ENCODE data around the gene GLYR1. TPM values are rescaled to one million over a fixed set of nuclear protein-coding genes. Genes with fewer than 3 reads are reported as not detected.
"Not testable (repeated sequence)": the region's sequence is repeated elsewhere in the genome, so short reads cannot be mapped to it uniquely, and the experiment has no call there.

GLYR1 gene
- total and polyA plus RNA-seq, 4 donors, result 18.1 to 50.2 (median 40.6) TPM

DNA sequence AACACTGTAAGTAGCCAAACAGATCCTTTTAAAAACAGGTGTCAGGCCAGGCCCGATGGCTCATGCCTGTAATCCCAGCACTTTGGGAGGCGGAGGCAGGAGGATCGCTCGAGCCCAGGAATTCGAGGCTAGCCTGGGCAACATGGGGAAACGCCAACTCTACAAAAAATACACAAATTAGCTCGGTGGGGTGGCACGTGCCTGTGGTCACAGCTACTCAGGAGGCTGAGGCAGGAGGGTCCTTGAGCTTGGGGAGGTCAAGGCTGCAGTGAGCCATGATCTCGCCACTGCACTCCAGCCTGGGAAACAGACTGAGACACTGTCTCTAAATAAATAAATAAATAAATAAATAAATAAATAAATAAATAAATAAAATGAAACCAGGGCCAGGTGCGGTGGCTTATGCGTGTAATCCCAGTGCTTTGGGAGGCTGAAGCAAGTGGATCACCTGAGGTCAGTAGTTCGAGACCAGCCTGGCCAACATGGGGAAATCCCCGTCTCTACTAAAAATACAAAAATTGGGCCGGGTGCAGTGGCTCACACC is 62.6 kb downstream of the GLYR1 start:
- not testable (repeated sequence) for DNase-seq (ENCODE audit: low spot score); H3K4me1 ChIP-seq (ENCODE audit: control insufficient read depth in 4 of 4, insufficient read depth in 4 of 4, low read length in 3 of 4); H3K4me3 ChIP-seq (ENCODE audit: low read depth in 1 of 3, low read length in 3 of 3); H3K27ac ChIP-seq (ENCODE audit: low read depth in 1 of 2, low read length in 2 of 2); H3K9ac ChIP-seq (ENCODE audit: low read depth in 1 of 2, low read length in 2 of 2); H3K9me3 ChIP-seq (ENCODE audit: control insufficient read depth in 4 of 4, low read length in 3 of 4); H3K36me3 ChIP-seq (ENCODE audit: control insufficient read depth in 4 of 4, insufficient read depth in 3 of 4, low read depth in 1 of 4, low read length in 3 of 4); H3K27me3 ChIP-seq (ENCODE audit: control insufficient read depth in 4 of 4, insufficient read depth in 4 of 4, low read length in 3 of 4)
- WGBS, result 96% methylated on average over 14 of the region's 14 CpGs

DNA sequence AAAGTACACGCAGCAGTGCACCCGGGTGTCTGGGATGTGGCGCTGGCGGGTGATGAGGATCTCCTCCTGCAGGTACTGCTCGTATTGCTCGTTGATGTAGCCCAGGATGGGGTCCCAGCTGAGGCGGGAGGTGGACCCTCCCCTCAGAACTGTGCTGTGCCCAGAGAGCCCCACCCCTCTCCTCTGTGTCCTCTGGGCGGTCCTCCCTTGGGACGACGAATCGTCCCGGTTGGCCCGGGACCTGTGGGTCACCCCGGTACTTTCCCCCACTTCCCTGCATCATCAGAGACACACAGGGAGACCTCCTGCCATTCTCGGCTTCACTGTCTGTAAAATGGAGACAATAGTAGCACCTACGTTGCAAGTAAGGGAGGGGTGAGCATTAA is 63.1 kb downstream of the GLYR1 start:
- H3K4me3 ChIP-seq (ENCODE audit: low read depth in 1 of 3, low read length in 3 of 3), result no peak overlapping the region
- no peak for DNase-seq (ENCODE audit: low spot score)
- no peaks in the 10 kb centered on the region for H3K36me3 ChIP-seq (ENCODE audit: control insufficient read depth in 4 of 4, insufficient read depth in 3 of 4, low read depth in 1 of 4, low read length in 3 of 4)
- H3K27me3 ChIP-seq (ENCODE audit: control insufficient read depth in 4 of 4, insufficient read depth in 4 of 4, low read length in 3 of 4), result no peaks in the 10 kb centered on the region
- TF ChIP-seq FOXA2 (IDR thresholded peaks at IDR 0.05) (no peak), SP1 (IDR thresholded peaks at IDR 0.05) (no peak), EGR1 (IDR thresholded peaks at IDR 0.05; ENCODE audit: low read depth in 2 of 2) (no peak), TAF1 (conservative IDR thresholded peaks at IDR 0.05) (no peak), YY1 (IDR thresholded peaks at IDR 0.05) (no peak), HNF4G (IDR thresholded peaks at IDR 0.05) (no peak), RXRA (IDR thresholded peaks at IDR 0.05) (no peak), NR2F2 (IDR thresholded peaks at IDR 0.05) (no peak), FOXA1 (IDR thresholded peaks at IDR 0.05) (no peak)
- TF ChIP-seq, protein P1, sequence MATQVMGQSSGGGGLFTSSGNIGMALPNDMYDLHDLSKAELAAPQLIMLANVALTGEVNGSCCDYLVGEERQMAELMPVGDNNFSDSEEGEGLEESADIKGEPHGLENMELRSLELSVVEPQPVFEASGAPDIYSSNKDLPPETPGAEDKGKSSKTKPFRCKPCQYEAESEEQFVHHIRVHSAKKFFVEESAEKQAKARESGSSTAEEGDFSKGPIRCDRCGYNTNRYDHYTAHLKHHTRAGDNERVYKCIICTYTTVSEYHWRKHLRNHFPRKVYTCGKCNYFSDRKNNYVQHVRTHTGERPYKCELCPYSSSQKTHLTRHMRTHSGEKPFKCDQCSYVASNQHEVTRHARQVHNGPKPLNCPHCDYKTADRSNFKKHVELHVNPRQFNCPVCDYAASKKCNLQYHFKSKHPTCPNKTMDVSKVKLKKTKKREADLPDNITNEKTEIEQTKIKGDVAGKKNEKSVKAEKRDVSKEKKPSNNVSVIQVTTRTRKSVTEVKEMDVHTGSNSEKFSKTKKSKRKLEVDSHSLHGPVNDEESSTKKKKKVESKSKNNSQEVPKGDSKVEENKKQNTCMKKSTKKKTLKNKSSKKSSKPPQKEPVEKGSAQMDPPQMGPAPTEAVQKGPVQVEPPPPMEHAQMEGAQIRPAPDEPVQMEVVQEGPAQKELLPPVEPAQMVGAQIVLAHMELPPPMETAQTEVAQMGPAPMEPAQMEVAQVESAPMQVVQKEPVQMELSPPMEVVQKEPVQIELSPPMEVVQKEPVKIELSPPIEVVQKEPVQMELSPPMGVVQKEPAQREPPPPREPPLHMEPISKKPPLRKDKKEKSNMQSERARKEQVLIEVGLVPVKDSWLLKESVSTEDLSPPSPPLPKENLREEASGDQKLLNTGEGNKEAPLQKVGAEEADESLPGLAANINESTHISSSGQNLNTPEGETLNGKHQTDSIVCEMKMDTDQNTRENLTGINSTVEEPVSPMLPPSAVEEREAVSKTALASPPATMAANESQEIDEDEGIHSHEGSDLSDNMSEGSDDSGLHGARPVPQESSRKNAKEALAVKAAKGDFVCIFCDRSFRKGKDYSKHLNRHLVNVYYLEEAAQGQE (IDR thresholded peaks at IDR 0.05), result no peak
- TF ChIP-seq, protein P2, sequence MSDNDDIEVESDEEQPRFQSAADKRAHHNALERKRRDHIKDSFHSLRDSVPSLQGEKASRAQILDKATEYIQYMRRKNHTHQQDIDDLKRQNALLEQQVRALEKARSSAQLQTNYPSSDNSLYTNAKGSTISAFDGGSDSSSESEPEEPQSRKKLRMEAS (IDR thresholded peaks at IDR 0.05), result no peak
- TF ChIP-seq, protein P3, sequence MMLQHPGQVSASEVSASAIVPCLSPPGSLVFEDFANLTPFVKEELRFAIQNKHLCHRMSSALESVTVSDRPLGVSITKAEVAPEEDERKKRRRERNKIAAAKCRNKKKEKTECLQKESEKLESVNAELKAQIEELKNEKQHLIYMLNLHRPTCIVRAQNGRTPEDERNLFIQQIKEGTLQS (IDR thresholded peaks at IDR 0.05), result no peak
- WGBS, result 77% methylated on average over 16 of the region's 16 CpGs
- no peak overlapping the region for H3K9ac ChIP-seq (ENCODE audit: low read depth in 1 of 2, low read length in 2 of 2)
- peaks cover 0 to 5% (median 4%) of the 10 kb centered on the region in 4 donors for H3K4me1 ChIP-seq (ENCODE audit: control insufficient read depth in 4 of 4, insufficient read depth in 4 of 4, low read length in 3 of 4)
- no peak overlapping the region for H3K27ac ChIP-seq (ENCODE audit: low read depth in 1 of 2, low read length in 2 of 2)
- no peaks in the 10 kb centered on the region for H3K9me3 ChIP-seq (ENCODE audit: control insufficient read depth in 4 of 4, low read length in 3 of 4)

DNA sequence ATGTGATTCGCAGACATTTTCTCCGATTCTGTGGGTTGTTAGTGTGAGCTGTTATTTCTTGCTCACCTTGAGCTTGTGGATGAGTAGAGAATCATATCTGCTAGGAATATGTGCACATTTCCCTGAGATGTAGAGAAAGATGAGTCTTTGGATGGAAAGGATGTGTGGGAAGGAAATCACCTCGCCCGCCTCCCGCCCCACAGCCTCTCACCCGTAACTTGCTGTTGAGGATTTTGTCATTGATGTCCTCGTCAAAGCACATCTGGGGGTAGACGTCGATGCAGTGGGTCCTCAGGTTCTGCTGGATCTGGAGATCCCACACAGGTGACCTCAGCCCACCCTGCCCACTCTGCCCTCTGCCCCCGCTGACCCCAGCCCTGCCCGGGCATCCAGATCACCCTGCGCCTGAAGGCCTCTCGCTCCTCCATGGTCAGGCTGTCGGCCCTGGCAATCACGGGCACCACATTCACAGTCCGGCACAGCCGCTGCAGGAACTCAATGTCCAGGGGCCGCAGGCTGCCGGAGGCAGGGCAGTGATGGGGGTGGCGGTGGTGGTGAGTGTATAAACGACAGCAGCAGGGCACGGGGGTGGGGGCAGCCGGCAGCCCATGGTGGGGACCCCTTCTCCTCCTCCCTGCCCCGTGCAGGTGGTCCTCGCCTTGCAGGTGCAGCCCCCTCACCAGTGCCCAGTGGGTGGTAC is 63.7 kb downstream of the GLYR1 start:
- no peaks in the 10 kb centered on the region for H3K27me3 ChIP-seq (ENCODE audit: control insufficient read depth in 4 of 4, insufficient read depth in 4 of 4, low read length in 3 of 4)
- no peak overlapping the region for H3K9ac ChIP-seq (ENCODE audit: low read depth in 1 of 2, low read length in 2 of 2)
- no peak for DNase-seq (ENCODE audit: low spot score)
- peaks cover 0 to 2% (median 2%) of the 10 kb centered on the region in 4 donors for H3K4me1 ChIP-seq (ENCODE audit: control insufficient read depth in 4 of 4, insufficient read depth in 4 of 4, low read length in 3 of 4)
- H3K9me3 ChIP-seq (ENCODE audit: control insufficient read depth in 4 of 4, low read length in 3 of 4), result no peaks in the 10 kb centered on the region
- 92% methylated on average over 25 of the region's 25 CpGs for WGBS
- H3K36me3 ChIP-seq (ENCODE audit: control insufficient read depth in 4 of 4, insufficient read depth in 3 of 4, low read depth in 1 of 4, low read length in 3 of 4), result no peaks in the 10 kb centered on the region
- H3K4me3 ChIP-seq (ENCODE audit: low read depth in 1 of 3, low read length in 3 of 3), result no peak overlapping the region
- no peak overlapping the region for H3K27ac ChIP-seq (ENCODE audit: low read depth in 1 of 2, low read length in 2 of 2)
- TF ChIP-seq EGR1 (IDR thresholded peaks at IDR 0.05; ENCODE audit: low read depth in 2 of 2), result no peak
- no peak for TF ChIP-seq JUND (IDR thresholded peaks at IDR 0.05)
- TF ChIP-seq SP1 (IDR thresholded peaks at IDR 0.05), result no peak
